GM12878 (cell line): Measurements from ENCODE around the gene MS4A6A. TPM values are rescaled to one million over a fixed set of nuclear protein-coding genes. Genes with fewer than 3 reads are reported as not detected.

Source experiments
- BHLHE40 ChIP-seq, 2 experiments: fragments of 450-650 bp in 1 of 2; IDR thresholded peaks; 2 replicates each; pipeline ENCODE4 v1.6.1; 2011 to 2017; ENCODE audit warnings: low read depth in 2 of 2, borderline replicate concordance in 1 of 2, improper control_type of control experiment in 1 of 2, low read length in 1 of 2, mild to moderate bottlenecking in 1 of 2
- BMI1 ChIP-seq: fragments of 450-650 bp; IDR thresholded peaks from 2 replicates; pipeline ENCODE4 v1.6.1; 2016; ENCODE audit warnings: mild to moderate bottlenecking, moderate library complexity, borderline replicate concordance
- E4F1 ChIP-seq: fragments of 450-650 bp; IDR thresholded peaks from 2 replicates; pipeline ENCODE4 v1.6.1; 2018; ENCODE audit warnings: borderline replicate concordance, mild to moderate bottlenecking; ENCODE audit not compliant: partially characterized antibody
- IRF3 ChIP-seq: fragments of 450-650 bp; IDR thresholded peaks from 2 replicates; pipeline ENCODE4 v1.6.1; 2014; ENCODE audit warnings: mild to moderate bottlenecking
- NFIC ChIP-seq: IDR thresholded peaks from 2 replicates; pipeline ENCODE4 v1.6.1; 2012; ENCODE audit warnings: low read depth, mild to moderate bottlenecking, inconsistent platforms, low read length, moderate library complexity
- NFXL1 ChIP-seq: fragments of 450-650 bp; IDR thresholded peaks from 2 replicates; pipeline ENCODE4 v1.6.1; 2017; ENCODE audit warnings: antibody characterized with exemption, mild to moderate bottlenecking, borderline replicate concordance
- RCOR1 ChIP-seq: conservative IDR thresholded peaks from 2 replicates; pipeline ENCODE4 v1.6.1; 2012; ENCODE audit warnings: low read depth, low read length, improper control_type of control experiment
- RFX5 ChIP-seq: IDR thresholded peaks from 2 replicates; pipeline ENCODE4 v1.6.1; 2011; ENCODE audit warnings: low read depth, low read length, improper control_type of control experiment
- RUNX3 ChIP-seq: IDR thresholded peaks from 2 replicates; pipeline ENCODE4 v1.6.1; 2012; ENCODE audit warnings: low read length, inconsistent platforms
- SIN3A ChIP-seq: IDR thresholded peaks from 2 replicates; pipeline ENCODE4 v1.6.1; 2012; ENCODE audit warnings: low read depth, low read length, improper control_type of control experiment
- SP1 ChIP-seq: IDR thresholded peaks from one replicate; pipeline ENCODE4 v1.6.1; 2011; ENCODE audit warnings: low read depth, low read length
- TCF12 ChIP-seq: IDR thresholded peaks from 2 replicates; pipeline ENCODE4 v1.6.1; 2011; ENCODE audit warnings: low read depth, mild to moderate bottlenecking, low read length
- USF1 ChIP-seq: IDR thresholded peaks from 2 replicates; pipeline ENCODE4 v1.6.1; 2011; ENCODE audit warnings: borderline replicate concordance, low read depth, mild to moderate bottlenecking, moderate library complexity, mixed read lengths, low read length; ENCODE audit not compliant: insufficient read depth; ENCODE audit errors: extremely low read length
- ZBED1 ChIP-seq: IDR thresholded peaks from 2 replicates; pipeline ENCODE4 v1.6.1; 2016; ENCODE audit warnings: borderline replicate concordance
- ZNF207 ChIP-seq: fragments of 450-650 bp; IDR thresholded peaks from 2 replicates; pipeline ENCODE4 v1.6.1; 2014; ENCODE audit warnings: antibody characterized with exemption, mild to moderate bottlenecking, borderline replicate concordance
- ZZZ3 ChIP-seq: IDR thresholded peaks from 2 replicates; pipeline ENCODE4 v1.6.1; 2011; ENCODE audit warnings: low read depth; ENCODE audit not compliant: control insufficient read depth, insufficient read length
- polyA plus RNA-seq, 11 experiments: library from polyadenylated mRNA; depleted of rRNA in 4 of 11; unstranded in 6 of 11; stranded (reverse) in 5 of 11; fragments of >200 nt; fragmentation: Nextera tagmentation in 4 of 11; fragmentation: Illumina TruSeq in 1 of 11; extraction: Ambion mirVana in 4 of 11; extraction: Trizol in 1 of 11; gene quantifications; 1 replicate in 1 of 11; 2 replicates in 10 of 11; pipeline versions ENCODE4 v1.2.1 to v1.2.3, GENCODE V29; 2011 to 2016; ENCODE audit warnings: inconsistent platforms in 2 of 11, missing spikeins in 2 of 11, low read depth in 1 of 11
- total RNA-seq, 4 experiments: library from RNA; depleted of rRNA in 3 of 4; stranded (reverse); fragments of >200 nt in 3 of 4; fragmentation: Illumina TruSeq in 1 of 4; extraction: Trizol in 1 of 4; gene quantifications; 2 replicates each; pipeline versions ENCODE4 v1.2.1 to v1.2.3, GENCODE V29; 2013 to 2021

Gene MS4A6A
- total and polyA plus RNA-seq, 10 of the 15 experiments (the other 5 are each of a cell fraction or from before 2014, with no cell fraction given): 0.75 to 30.7 (median 9.0) TPM

- TF ChIP-seq E4F1 (no peak), USF1 (no peak), ZNF207 (no peak), NFIC (no peak), SIN3A (no peak), BHLHE40 (IDR thresholded peaks at IDR 0.05; ENCODE audit: borderline replicate concordance in 1 of 2, low read depth in 2 of 2, low read length in 1 of 2) (no peak), ZBED1 (no peak), IRF3 (no peak), ZZZ3 (no peak), TCF12 (no peak), SP1 (no peak), NFXL1 (no peak), RFX5 (no peak), BMI1 (no peak), RCOR1 (no peak), RUNX3 (no peak)
Observed at GRCh38 chr11:60133917-60134316, 49.0 kb downstream of the MS4A6A start (continued).
